Colon (tissue), 2 donors: ENCODE data around the gene PLA2G15.

Experiments
- FAIRE-seq: peaks from 2 replicates; lab custom pipeline; 2012; peaks lifted over from hg19 to GRCh38; lab: Jason Lieb, UNC
- donor health status: control.
- donor health status: control.

PLA2G15 gene

DNA sequence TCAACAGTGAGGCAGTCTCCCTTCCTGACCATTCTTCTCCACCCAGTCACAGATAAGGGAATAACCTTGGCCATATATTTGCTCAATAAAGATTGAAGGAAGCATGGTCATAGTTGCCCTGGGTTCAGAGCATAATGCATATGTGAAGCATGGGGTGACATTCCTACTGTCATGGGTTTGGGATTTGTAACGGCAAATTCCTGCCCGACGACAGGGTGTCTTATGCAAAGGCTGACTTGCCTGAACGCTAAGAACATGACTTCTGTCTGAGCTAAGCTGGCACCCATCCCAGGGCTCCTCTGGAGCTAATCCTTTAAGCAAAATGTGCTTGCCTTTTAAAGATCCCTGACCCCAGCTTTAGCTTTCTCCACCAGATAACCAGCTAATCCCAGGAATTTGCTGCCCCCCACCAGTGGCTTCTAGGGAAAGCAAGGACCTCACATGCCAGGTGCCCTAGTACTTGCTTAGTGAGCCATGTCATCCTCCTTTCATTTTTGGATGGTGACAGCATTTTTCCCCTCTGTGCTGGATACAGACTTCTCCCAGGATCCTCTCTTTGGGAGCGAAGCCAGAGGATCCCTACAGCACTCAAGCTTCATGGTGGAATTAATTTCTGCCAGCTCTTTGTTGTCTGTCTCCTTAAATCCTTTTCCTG is 53.9 kb downstream of the PLA2G15 start:
- FAIRE-seq = no peak

DNA sequence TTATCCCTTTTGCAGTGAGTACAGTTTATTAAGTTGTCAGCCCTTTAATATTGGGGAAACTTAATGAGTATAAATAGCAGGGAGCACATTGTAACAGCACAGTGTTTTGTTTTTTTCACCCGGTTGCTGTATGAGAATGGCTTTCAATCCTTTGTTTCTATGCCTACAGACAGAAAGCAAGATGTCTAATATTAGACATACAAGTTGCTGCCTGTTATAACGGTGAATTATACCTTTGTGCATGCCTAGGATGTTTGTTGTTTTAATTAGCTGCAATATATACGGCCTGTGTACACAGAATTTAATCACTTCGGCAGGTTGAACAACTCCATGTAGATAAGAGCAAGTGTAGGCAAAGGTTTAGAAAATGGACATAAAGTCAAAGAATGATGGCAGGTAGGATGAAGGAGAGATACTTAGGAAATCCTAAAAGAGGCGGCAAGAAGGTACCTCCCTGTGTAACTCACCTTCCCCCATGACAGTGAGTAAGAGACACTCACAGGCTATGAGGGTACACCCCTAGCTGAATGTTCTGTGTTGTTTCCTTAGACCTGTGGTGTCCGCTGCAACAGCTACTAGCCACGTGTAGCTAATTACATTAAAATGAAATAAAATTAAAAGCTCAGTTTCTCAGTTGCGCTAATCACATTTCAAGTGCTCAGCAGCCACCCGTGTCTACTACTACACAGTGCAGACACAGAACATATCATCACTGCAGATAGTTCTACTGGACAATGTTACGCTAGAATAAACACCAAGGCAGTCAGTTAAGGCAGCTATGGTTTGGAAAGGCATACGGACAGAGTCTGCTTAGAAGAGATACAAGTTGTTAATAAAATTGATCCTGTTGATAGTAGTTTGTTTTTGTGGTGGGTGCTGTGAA is 54.6 kb downstream of the PLA2G15 start:
- no peak for FAIRE-seq

DNA sequence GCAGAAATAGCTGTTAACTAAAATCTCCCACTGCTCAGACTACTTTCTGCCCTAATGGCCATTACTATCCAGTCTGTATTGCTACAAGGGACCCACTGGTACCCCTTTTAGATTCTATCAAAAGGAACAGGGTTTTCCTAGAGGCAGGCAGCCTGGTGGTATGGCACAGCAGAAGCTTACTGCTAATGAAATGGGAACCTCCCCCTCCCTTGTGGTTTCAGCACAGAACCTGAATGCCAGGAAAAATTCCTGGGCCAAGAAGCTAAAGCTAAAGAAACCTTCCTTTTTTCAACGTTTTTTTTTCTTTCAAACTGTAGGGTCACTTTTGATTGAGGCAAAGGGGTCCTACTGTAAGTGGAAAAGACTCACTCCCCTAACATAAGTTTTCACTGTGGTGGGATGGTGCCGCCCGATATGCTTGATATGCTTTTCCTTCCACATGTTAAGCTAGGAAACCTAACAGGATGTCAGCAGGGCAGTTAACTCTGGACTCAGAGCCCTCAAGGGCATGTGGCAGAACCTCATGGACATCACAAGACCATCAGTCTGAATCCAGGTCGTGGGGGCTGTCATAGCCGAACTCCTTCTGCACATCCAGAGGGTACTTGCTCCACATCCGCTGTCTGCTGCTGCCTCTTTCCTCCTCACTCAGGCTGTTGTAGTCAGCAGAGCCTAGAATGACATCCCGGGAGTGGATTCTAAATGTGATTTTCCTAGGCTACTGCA is 55.7 kb downstream of the PLA2G15 start:
- no peak for FAIRE-seq

GRCh38 chr16:68306633-68307032 is 61.5 kb downstream of the PLA2G15 start:
- FAIRE-seq = no peak

DNA sequence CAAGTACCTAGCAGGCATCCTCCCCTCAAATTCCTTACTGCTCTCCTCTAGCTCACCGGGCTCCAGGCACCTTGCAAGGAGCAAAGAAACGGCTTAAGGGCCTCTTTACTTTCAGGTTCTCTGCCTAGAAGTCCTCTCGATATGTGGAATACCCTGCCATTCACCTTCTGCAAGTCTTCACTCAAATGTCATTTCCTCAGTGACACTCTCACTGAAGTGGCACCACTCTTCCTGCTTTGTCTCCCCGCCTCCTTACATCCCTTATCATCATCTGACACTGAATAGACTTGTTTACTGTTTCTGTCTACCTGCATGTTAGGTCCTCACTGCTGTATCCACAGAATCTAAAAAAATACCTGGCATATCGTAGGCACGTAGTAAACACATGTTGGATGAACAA is 64.6 kb downstream of the PLA2G15 start:
- no peak for FAIRE-seq

GRCh38 chr16:68310437-68310773 is 65.2 kb downstream of the PLA2G15 start:
- FAIRE-seq = no peak
